HepG2 (cell line): ENCODE data around the gene ADAMTS16. TPM values are rescaled to one million over a fixed set of nuclear protein-coding genes. Genes with fewer than 3 reads are reported as not detected.

Experiments used
- ATAC-seq: fragments of 200-7000 bp; cut with Tn5 transposase; 3 replicates; pipeline ENCODE4 v1.9.1; 2020; ENCODE audit warnings: mild to moderate bottlenecking, moderate library complexity
- BruUV-seq: library from RNA; stranded (reverse); fragments of 400-500 nt; replicated peaks from 2 replicates; lab custom pipeline; 2021; lab: Mats Ljungman, UMichigan
- CTCF ChIA-PET: fragments of 300-600 bp; formaldehyde crosslinking; extraction: SDS; loops from one replicate; lab custom pipeline; 2021; ENCODE audit warnings: low total read pairs, inconsistent platforms, low intra/inter-chr PET ratio; lab: Yijun Ruan, JAX
- POLR2A ChIA-PET: fragments of 350-600 bp; sonication (Branson Sonifier 250); formaldehyde crosslinking; loops from one replicate; lab custom pipeline; 2020; ENCODE audit warnings: antibody characterized with exemption, inconsistent platforms; lab: Yijun Ruan, JAX
- DNase-seq: peaks from one replicate; pipeline ENCODE4 v3.0.0-alpha.2; 2015; ENCODE audit warnings: low spot score
- FAIRE-seq: peaks from 3 replicates; lab custom pipeline; 2011; peaks lifted over from hg19 to GRCh38; lab: Jason Lieb, UNC
- H2AFZ ChIP-seq: one replicate; pipeline ENCODE4 v1.6.1; 2011; ENCODE audit warnings: low read length, inconsistent platforms
- H3K27ac ChIP-seq: fragments of 300-600 bp; 3 replicates; pipeline ENCODE4 v1.8.0; 2011; ENCODE audit warnings: mixed run types, mild to moderate bottlenecking, mixed read lengths, low read length, inconsistent platforms; ENCODE audit not compliant: insufficient read depth; ENCODE audit errors: extremely low read length
- H3K27me3 ChIP-seq, 2 experiments: fragments of 200-600 bp in 1 of 2; 2 replicates in 1 of 2; 3 replicates in 1 of 2; pipeline versions ENCODE4 v1.6.0 to v1.8.0; 2011; ENCODE audit warnings: low read length in 2 of 2, mild to moderate bottlenecking in 2 of 2, moderate library complexity in 2 of 2, inconsistent platforms in 1 of 2; ENCODE audit not compliant: insufficient read depth in 2 of 2, control insufficient read depth in 1 of 2
- H3K36me3 ChIP-seq, 2 experiments: fragments of 200-600 bp in 1 of 2; replicated peaks in 1 of 2; 2 replicates in 1 of 2; 3 replicates in 1 of 2; pipeline versions ENCODE4 v1.5.1 to v1.8.0; 2011; ENCODE audit warnings: low read length in 2 of 2, inconsistent platforms in 1 of 2; ENCODE audit not compliant: insufficient read depth in 2 of 2, control insufficient read depth in 1 of 2
- H3K4me1 ChIP-seq: 2 replicates; pipeline ENCODE4 v1.5.1; 2012; ENCODE audit warnings: low read length, inconsistent platforms; ENCODE audit not compliant: insufficient read depth
- H3K4me2 ChIP-seq: 2 replicates; pipeline ENCODE4 v1.6.0; 2011; ENCODE audit warnings: low read depth, low read length, inconsistent platforms
- H3K4me3 ChIP-seq, 3 experiments: fragments of 200-600 bp in 1 of 3; sonication (generic), shearing (Covaris generic) in 1 of 3; replicated peaks in 1 of 3; 2 replicates each; pipeline ENCODE4 v1.5.1; 2011 to 2016; ENCODE audit warnings: low read length in 3 of 3, inconsistent platforms in 2 of 3, low read depth in 2 of 3, mild to moderate bottlenecking in 2 of 3, control low read depth in 1 of 3, mixed read lengths in 1 of 3; ENCODE audit not compliant: insufficient read depth in 1 of 3
- H3K79me2 ChIP-seq: one replicate; pipeline ENCODE4 v1.6.1; 2011; ENCODE audit warnings: low read length, inconsistent platforms; ENCODE audit not compliant: insufficient read depth
- H3K9ac ChIP-seq: 2 replicates; pipeline ENCODE4 v1.6.0; 2011; ENCODE audit warnings: mild to moderate bottlenecking, low read depth, low read length, inconsistent platforms; ENCODE audit not compliant: insufficient read depth
- H3K9me3 ChIP-seq: 2 replicates; pipeline ENCODE4 v1.5.1; 2012; ENCODE audit warnings: mild to moderate bottlenecking, low read length
- H4K20me1 ChIP-seq: 2 replicates; pipeline ENCODE4 v1.6.0; 2011; ENCODE audit warnings: inconsistent platforms, mild to moderate bottlenecking, low read length, moderate library complexity; ENCODE audit not compliant: insufficient read depth
- ARID2 ChIP-seq: sonication (generic); formaldehyde crosslinking; IDR thresholded peaks from 2 replicates; pipeline ENCODE4 v1.8.1; 2022; ENCODE audit warnings: mild to moderate bottlenecking, missing genetic modification reagents, borderline replicate concordance
- ARID3A ChIP-seq: IDR thresholded peaks from 2 replicates; pipeline ENCODE4 v1.6.1; 2012; ENCODE audit warnings: low read depth, low read length, improper control_type of control experiment
- BHLHE40 ChIP-seq: IDR thresholded peaks from 2 replicates; pipeline ENCODE4 v1.6.1; 2011; ENCODE audit warnings: low read length, improper control_type of control experiment
- CENPT ChIP-seq: sonication (generic); formaldehyde crosslinking; IDR thresholded peaks from 2 replicates; pipeline ENCODE4 v1.8.0; 2022; ENCODE audit warnings: low read depth, mild to moderate bottlenecking, moderate library complexity, missing genetic modification reagents
- CTCF ChIP-seq: sonication (generic); formaldehyde crosslinking; IDR thresholded peaks from 2 replicates; pipeline ENCODE4 v1.5.0; 2020; ENCODE audit warnings: mild to moderate bottlenecking, missing genetic modification reagents, moderate library complexity
- EP300 ChIP-seq, 3 experiments: sonication (generic) in 1 of 3; formaldehyde crosslinking in 1 of 3; IDR thresholded peaks; 2 replicates each; pipeline versions ENCODE4 v1.5.1 to v1.6.1; 2011 to 2020; ENCODE audit warnings: low read depth in 2 of 3, low read length in 2 of 3, borderline replicate concordance in 1 of 3, improper control_type of control experiment in 1 of 3, mild to moderate bottlenecking in 1 of 3, missing genetic modification reagents in 1 of 3, moderate library complexity in 1 of 3
- FOXJ3 ChIP-seq: sonication (generic); formaldehyde crosslinking; IDR thresholded peaks from 2 replicates; pipeline ENCODE4 v1.4.0; 2020; ENCODE audit warnings: missing genetic modification reagents, mild to moderate bottlenecking, borderline replicate concordance
- MATR3 ChIP-seq: sonication (generic); formaldehyde crosslinking; IDR thresholded peaks from 2 replicates; pipeline ENCODE4 v1.4.0; 2020; ENCODE audit warnings: missing genetic modification reagents
- NFIB ChIP-seq: sonication (generic); formaldehyde crosslinking; IDR thresholded peaks from 2 replicates; pipeline ENCODE4 v1.9.0; 2021; ENCODE audit warnings: missing genetic modification reagents, mild to moderate bottlenecking, borderline replicate concordance
- SKIL ChIP-seq: sonication (generic); formaldehyde crosslinking; IDR thresholded peaks from 2 replicates; pipeline ENCODE4 v1.8.0; 2022; ENCODE audit warnings: missing genetic modification reagents, mild to moderate bottlenecking, moderate library complexity, borderline replicate concordance
- SMC3 ChIP-seq: IDR thresholded peaks from 2 replicates; pipeline ENCODE4 v1.6.1; 2011; ENCODE audit warnings: low read length, improper control_type of control experiment
- SP2 ChIP-seq: sonication (generic); formaldehyde crosslinking; IDR thresholded peaks from 2 replicates; pipeline ENCODE4 v1.5.1; 2020; ENCODE audit warnings: mild to moderate bottlenecking, missing genetic modification reagents
- ZFP36L2 ChIP-seq: sonication (generic); formaldehyde crosslinking; IDR thresholded peaks from 2 replicates; pipeline ENCODE4 v1.4.0; 2020; ENCODE audit warnings: missing genetic modification reagents
- ZNF589 ChIP-seq: sonication (generic); formaldehyde crosslinking; conservative IDR thresholded peaks from 2 replicates; pipeline ENCODE4 v1.8.0; 2022; ENCODE audit warnings: mild to moderate bottlenecking, moderate library complexity, missing genetic modification reagents
- ZNF605 ChIP-seq: sonication (generic); formaldehyde crosslinking; IDR thresholded peaks from 2 replicates; pipeline ENCODE4 v1.8.0; 2022; ENCODE audit warnings: mild to moderate bottlenecking, missing genetic modification reagents
- ZNF747 ChIP-seq: sonication (generic); formaldehyde crosslinking; IDR thresholded peaks from 2 replicates; pipeline ENCODE4 v1.8.1; 2023; ENCODE audit warnings: missing genetic modification reagents, mild to moderate bottlenecking, borderline replicate concordance
- ZNF775 ChIP-seq: sonication (generic); formaldehyde crosslinking; IDR thresholded peaks from 2 replicates; pipeline ENCODE4 v1.4.0; 2020; ENCODE audit warnings: missing genetic modification reagents, mild to moderate bottlenecking, moderate library complexity, borderline replicate concordance
- ZSCAN20 ChIP-seq: sonication (generic); formaldehyde crosslinking; IDR thresholded peaks from 2 replicates; pipeline ENCODE4 v1.4.0; 2020; ENCODE audit warnings: missing genetic modification reagents, mild to moderate bottlenecking, borderline replicate concordance
- WGBS: methylation state at CpG from one replicate; pipeline ENCODE4 v1.1.6; 2017; ENCODE audit warnings: low lambda C conversion rate; 5-methylcytosine and 5-hydroxymethylcytosine counted together
- in situ Hi-C: cut with HindIII; loops from 2 replicates; pipeline ENCODE4 v1.10.0; 2017; ENCODE audit warnings: low pct_unique_long_range_greater_than_20kb; ENCODE audit not compliant: extremely low pct_ligation_motif_present
- intact Hi-C: fragments of 100-400 bp; cut with micrococcal nuclease; formaldehyde crosslinking; loops from one replicate; pipeline ENCODE4 v1.10.0; 2022; ENCODE audit not compliant: unreplicated experiment
- polyA plus RNA-seq, 8 experiments: library from polyadenylated mRNA; depleted of rRNA in 3 of 8; stranded (reverse) in 7 of 8; unstranded in 1 of 8; fragments of >200 nt; fragmentation: Illumina TruSeq in 4 of 8; extraction: Trizol in 4 of 8; gene quantifications; 2 replicates each; pipeline versions ENCODE4 v1.2.1 to v1.2.3, GENCODE V29; 2011 to 2016; ENCODE audit warnings: low read depth in 4 of 8, missing spikeins in 1 of 8, mixed read lengths in 1 of 8; ENCODE audit not compliant: insufficient read depth in 1 of 8
- total RNA-seq, 5 experiments: library from RNA; depleted of rRNA; stranded (reverse); fragments of >200 nt; fragmentation: Illumina TruSeq; extraction: Trizol; gene quantifications; 2 replicates each; pipeline ENCODE4 v1.2.3, GENCODE V29; 2016; ENCODE audit warnings: low read depth in 1 of 5

Gene ADAMTS16
- total and polyA plus RNA-seq, 2 of the 13 experiments (the other 11 are each of a cell fraction or from before 2014, with no cell fraction given) = 0.02 to 0.03 TPM

- TF ChIP-seq SKIL (CRISPR knock-in tag) = no peak
- no peak for TF ChIP-seq ZNF605 (CRISPR knock-in tag)
- no peak for TF ChIP-seq FOXJ3
- TF ChIP-seq ZNF589 (CRISPR knock-in tag) = no peak
Measured at GRCh38 chr5:5291357-5291756, 151.2 kb downstream of the ADAMTS16 start (continued).

GRCh38 chr5:5293029-5293428 is 152.9 kb downstream of the ADAMTS16 start:
- POLR2A ChIA-PET = no interaction called here
- peaks cover 18% of the 10 kb centered on the region for H3K4me1 ChIP-seq
- no peak overlapping the region for H3K4me3 ChIP-seq
- CTCF ChIA-PET = no interaction called here
- H3K36me3 ChIP-seq = no peaks in the 10 kb centered on the region
- intact Hi-C loops (loop anchor here (10.0 kb wide), 1 partner anchor 102 kb away; no protein-coding TSS in a partner anchor), in situ Hi-C loops (no loop called here)
- BruUV-seq = no TSS peak
- no peak overlapping the region for H2AFZ ChIP-seq
- H3K9ac ChIP-seq = no peak overlapping the region
- H3K27ac ChIP-seq = no peak overlapping the region
- ATAC-seq (no peak), DNase-seq (peak; percentile 6), FAIRE-seq (no peak)
- no peaks in the 10 kb centered on the region for H3K79me2 ChIP-seq
- WGBS = 27% methylated on average over 5 of the region's 5 CpGs
- no peaks in the 10 kb centered on the region for H3K9me3 ChIP-seq
- H4K20me1 ChIP-seq = no peaks in the 10 kb centered on the region
- H3K4me2 ChIP-seq = no peak overlapping the region
- no peaks in the 10 kb centered on the region for H3K27me3 ChIP-seq
- TF ChIP-seq CENPT (CRISPR knock-in tag) = no peak
- no peak for TF ChIP-seq MATR3 (CRISPR knock-in tag)
- peak; percentile 40; the same call in 1 of the 2 replicates for TF ChIP-seq SMC3
- TF ChIP-seq ARID2 (CRISPR knock-in tag) = no peak
- peak; percentile 40 for TF ChIP-seq CTCF
- TF ChIP-seq ZSCAN20 (CRISPR knock-in tag) = no peak
- TF ChIP-seq ZNF747 = no peak
- no peak for TF ChIP-seq BHLHE40
- TF ChIP-seq ZFP36L2 (CRISPR knock-in tag) = no peak
- TF ChIP-seq ARID3A = no peak
- TF ChIP-seq NFIB (CRISPR knock-in tag) = no peak
- TF ChIP-seq EP300 (IDR thresholded peaks at IDR 0.05; ENCODE audit: low read depth in 2 of 2, low read length in 2 of 2) = no peak
- TF ChIP-seq EP300 (CRISPR knock-in tag; IDR thresholded peaks at IDR 0.05; ENCODE audit: borderline replicate concordance) = no peak
- no peak for TF ChIP-seq ZNF775
- TF ChIP-seq SP2 = no peak
